Lung (tissue), 12 donors: ENCODE data around the gene COLEC11. TPM values are rescaled to one million over a fixed set of nuclear protein-coding genes. Genes with fewer than 3 reads are reported as not detected.

Source experiments
- ATAC-seq: fragments of 200-7000 bp; cut with Tn5 transposase; one replicate; pipeline ENCODE4 v1.9.1; 2020; ENCODE audit warnings: moderate number of reproducible peaks; ENCODE audit not compliant: insufficient read depth, low FRiP score
- DNase-seq, 3 donors: peaks; one replicate each; pipeline ENCODE4 v3.0.0-alpha.2; 2013 to 2017
- H3K27ac ChIP-seq, 2 donors: one replicate each; pipeline ENCODE4 v1.5.1; 2013; ENCODE audit warnings: mild to moderate bottlenecking in 2 of 2, moderate library complexity in 2 of 2, control low read depth in 1 of 2, inconsistent platforms in 1 of 2, low read depth in 1 of 2, low read length in 1 of 2
- H3K27me3 ChIP-seq, 3 donors: one replicate each; pipeline ENCODE4 v1.5.1; 2013; ENCODE audit warnings: low read length in 2 of 3; ENCODE audit not compliant: control insufficient read depth in 3 of 3, insufficient read depth in 3 of 3
- H3K36me3 ChIP-seq, 4 donors: one replicate each; pipeline ENCODE4 v1.5.1; 2013; ENCODE audit warnings: low read length in 4 of 4, mild to moderate bottlenecking in 1 of 4, moderate library complexity in 1 of 4; ENCODE audit not compliant: control insufficient read depth in 4 of 4, insufficient read depth in 4 of 4
- H3K4me1 ChIP-seq, 5 donors: one replicate each; pipeline ENCODE4 v1.5.1; 2013; ENCODE audit warnings: low read length in 5 of 5, mild to moderate bottlenecking in 2 of 5, moderate library complexity in 1 of 5; ENCODE audit not compliant: control insufficient read depth in 5 of 5, insufficient read depth in 5 of 5
- H3K4me3 ChIP-seq: one replicate; pipeline ENCODE4 v1.5.1; 2013; ENCODE audit warnings: mild to moderate bottlenecking, control low read depth, moderate library complexity
- H3K9ac ChIP-seq, 2 donors: one replicate each; pipeline ENCODE4 v1.5.1; 2013; ENCODE audit warnings: low read length in 2 of 2, control low read depth in 1 of 2; ENCODE audit not compliant: insufficient read depth in 1 of 2
- H3K9me3 ChIP-seq, 4 donors: one replicate each; pipeline ENCODE4 v1.5.1; 2013; ENCODE audit warnings: low read length in 3 of 4, mild to moderate bottlenecking in 1 of 4, moderate library complexity in 1 of 4; ENCODE audit not compliant: control insufficient read depth in 4 of 4, insufficient read depth in 3 of 4
- CTCF ChIP-seq: IDR thresholded peaks from 2 replicates; pipeline ENCODE4 v1.5.1; 2012; ENCODE audit warnings: mild to moderate bottlenecking; ENCODE audit errors: control extremely low read depth, extremely low read depth
- WGBS, 2 donors: extraction: QIAGEN DNeasy Blood & Tissue Kit; methylation state at CpG; one replicate each; pipeline ENCODE4 v1.1.7; 2013; 5-methylcytosine and 5-hydroxymethylcytosine counted together
- polyA plus RNA-seq, 2 donors: library from polyadenylated mRNA; stranded (reverse); fragments of 200-250 nt; gene quantifications; one replicate each; pipeline ENCODE4 v1.2.1, GENCODE V29; 2013
- total RNA-seq, 2 donors: library from RNA; depleted of rRNA in 1 of 2; stranded (reverse); fragments of >200 nt in 1 of 2; gene quantifications; one replicate each; pipeline ENCODE4 v1.2.1, GENCODE V29; 2014 to 2021
- donor health status: control.
- donor health status: control.
- donor health status: Bipolar disorder and iron deficiency.
- donor health status: healthy.
- donor health status: DM: yes; HTN: yes; CAD: no.

COLEC11 gene
- total and polyA plus RNA-seq, 4 donors, result 0.71 to 3.7 (median 1.9) TPM

GRCh38 chr2:3677436-3677835 lies 82.5 kb downstream of the COLEC11 start:
- whole genome bisulfite sequencing, 2 donors, result 85 to 89% methylated on average over 9 of the region's 9 CpGs
- no peak for TF ChIP-seq CTCF
- DNase-seq (no peak), ATAC-seq (no peak)
- Histone ChIP-seq H3K9me3 (peaks cover 0 to 2% (median 0%) of the 10 kb centered on the region in 4 donors), H3K27ac (no peak overlapping the region), H3K27me3 (no peaks in the 10 kb centered on the region), H3K4me3 (no peak overlapping the region), H3K9ac (no peak overlapping the region), H3K36me3 (no peaks in the 10 kb centered on the region), H3K4me1 (peaks cover 0 to 1% (median 0%) of the 10 kb centered on the region in 5 donors)

GRCh38 chr2:3678212-3678611 lies 83.3 kb downstream of the COLEC11 start:
- 80 to 91% methylated on average over 9 of the region's 9 CpGs for WGBS, 2 donors
- no peaks in the 10 kb centered on the region for H3K36me3 ChIP-seq
- no peak for DNase-seq
- H3K27ac ChIP-seq, result no peak overlapping the region
- no peak for ATAC-seq
- no peaks in the 10 kb centered on the region for H3K4me1 ChIP-seq
- no peak for TF ChIP-seq CTCF
- no peak overlapping the region for H3K4me3 ChIP-seq
- no peaks in the 10 kb centered on the region for H3K27me3 ChIP-seq
- no peak overlapping the region for H3K9ac ChIP-seq
- H3K9me3 ChIP-seq, result peaks cover 0 to 1% (median 0%) of the 10 kb centered on the region in 4 donors

- Histone ChIP-seq H3K27me3 (no peaks in the 10 kb centered on the region), H3K27ac (no peak overlapping the region), H3K9me3 (no peaks in the 10 kb centered on the region), H3K4me1 (no peaks in the 10 kb centered on the region), H3K36me3 (no peaks in the 10 kb centered on the region), H3K9ac (no peak overlapping the region), H3K4me3 (no peak overlapping the region)
- TF ChIP-seq CTCF, result no peak
- 90 to 95% methylated on average over 2 of the region's 2 CpGs for WGBS, 2 donors
- no peak for ATAC-seq
- DNase-seq, result no peak
Observed at GRCh38 chr2:3679180-3679579, 84.3 kb downstream of the COLEC11 start.
